GM12891 (cell line): ENCODE data around the gene NUDT8.

Source experiments
- DNase-seq: peaks from one replicate; pipeline ENCODE4 v3.0.0; 2011; ENCODE audit warnings: low spot score; ENCODE audit not compliant: insufficient read length
- FAIRE-seq: peaks from 2 replicates; lab custom pipeline; 2011; peaks lifted over from hg19 to GRCh38; lab: Jason Lieb, UNC
- PAX5 ChIP-seq: IDR thresholded peaks from 2 replicates; pipeline ENCODE4 v1.6.1; 2011; ENCODE audit warnings: low read length, moderate library complexity, mild to moderate bottlenecking; ENCODE audit not compliant: insufficient read depth, severe bottlenecking
- POLR2A ChIP-seq: IDR thresholded peaks from 2 replicates; pipeline ENCODE4 v1.6.1; 2011; ENCODE audit warnings: low read depth, low read length, control low read depth
- POLR2AphosphoS5 ChIP-seq: IDR thresholded peaks from 2 replicates; pipeline ENCODE4 v1.6.1; 2011; ENCODE audit warnings: low read depth, low read length, control low read depth
- POU2F2 ChIP-seq: IDR thresholded peaks from 2 replicates; pipeline ENCODE4 v1.6.1; 2011; ENCODE audit warnings: low read depth, mild to moderate bottlenecking, control low read depth, low read length, moderate library complexity
- SPI1 ChIP-seq: IDR thresholded peaks from 2 replicates; pipeline ENCODE4 v1.6.1; 2011; ENCODE audit warnings: low read depth, low read length, control low read depth
- TAF1 ChIP-seq: IDR thresholded peaks from 2 replicates; pipeline ENCODE4 v1.6.1; 2011; ENCODE audit warnings: low read depth, low read length, control low read depth

The NUDT8 gene

DNA sequence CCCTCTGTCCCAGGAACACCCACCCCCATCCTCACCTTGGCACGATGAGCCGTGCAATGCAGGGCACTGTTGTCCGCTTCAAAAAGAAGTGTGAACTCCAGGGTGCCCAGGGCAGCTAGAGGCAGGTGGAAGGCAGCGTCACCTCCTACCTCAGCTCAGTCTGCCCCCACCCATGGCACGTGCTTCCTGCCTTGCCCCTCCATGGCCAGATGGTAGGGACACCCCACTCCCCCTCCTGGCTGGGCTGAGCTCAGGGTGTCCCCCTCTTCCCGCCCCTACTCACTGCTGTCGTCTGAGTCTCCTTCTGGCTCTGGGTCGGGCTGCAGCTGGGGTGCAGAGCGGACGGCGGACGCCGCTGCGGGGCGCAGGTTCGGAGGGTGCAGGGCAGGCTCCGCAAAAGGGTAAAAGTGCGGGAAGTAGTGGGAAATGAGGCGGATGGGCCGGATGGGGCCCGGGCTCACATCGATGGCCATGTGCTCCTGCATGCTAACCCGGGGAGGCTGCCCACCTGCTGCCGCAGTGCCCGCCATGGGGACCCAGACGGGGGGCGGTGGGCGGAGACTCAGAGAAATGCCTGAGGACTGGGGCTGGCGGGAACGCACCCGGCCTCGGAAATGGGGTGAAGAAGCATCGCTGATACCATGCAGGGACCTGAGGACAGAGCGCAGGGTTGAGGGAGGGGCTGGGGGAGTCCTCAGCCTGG is 13.9 kb downstream of the NUDT8 start:
- FAIRE-seq (peak; percentile 83), DNase-seq (no peak)
- TF ChIP-seq SPI1 (no peak), TAF1 (no peak), POLR2A (no peak), POLR2AphosphoS5 (no peak), PAX5 (no peak), POU2F2 (no peak)

DNA sequence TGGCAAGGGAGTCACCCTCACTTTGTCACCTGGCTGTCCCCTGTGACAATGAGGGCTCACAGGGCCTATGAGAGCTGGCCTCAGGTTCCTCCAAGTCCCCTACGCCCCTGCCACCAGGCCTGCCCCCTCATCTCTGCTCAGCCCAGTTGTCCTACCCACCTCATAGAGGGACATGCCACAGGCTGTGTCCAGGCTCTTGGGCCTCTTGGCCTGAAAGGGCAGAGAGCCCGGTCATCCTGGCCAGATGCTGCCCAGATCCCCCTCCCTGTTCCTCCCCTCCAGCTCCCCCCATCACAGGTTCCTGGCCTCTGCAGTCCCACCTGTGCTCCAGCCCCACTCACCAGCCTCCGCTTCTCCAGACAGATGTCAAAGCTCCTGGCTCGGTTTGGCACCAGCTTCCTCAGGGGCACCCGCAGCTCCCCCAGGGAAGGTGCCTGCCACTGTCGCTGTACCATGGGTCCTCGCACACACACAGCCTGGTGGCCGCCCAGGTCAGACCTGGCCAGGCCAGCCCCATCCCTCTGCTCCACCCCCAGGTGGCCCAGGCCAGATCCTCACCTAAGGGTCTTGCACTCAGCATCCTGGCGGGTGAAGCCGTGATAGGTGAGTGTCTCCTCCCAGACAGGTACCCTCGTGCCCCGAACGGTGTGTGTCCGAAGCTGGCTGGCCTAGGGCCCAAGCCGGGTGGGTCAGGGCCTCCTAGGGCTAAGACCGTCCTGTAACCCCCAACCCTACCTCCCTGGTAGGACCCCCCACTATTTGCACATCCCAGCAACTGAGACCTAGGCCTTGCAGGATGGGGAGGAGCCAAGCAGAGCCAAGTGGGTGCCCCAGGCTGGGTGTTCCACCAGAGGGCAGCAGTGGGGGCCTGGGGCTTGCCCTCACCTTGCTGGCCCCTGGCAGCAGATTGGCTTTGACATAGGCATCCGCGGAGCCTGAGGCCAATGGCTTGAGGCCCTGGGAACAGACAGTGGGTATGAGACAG is 14.7 kb downstream of the NUDT8 start:
- FAIRE-seq, result no peak
- TF ChIP-seq TAF1, result no peak
- no peak for TF ChIP-seq POLR2A
- TF ChIP-seq POLR2AphosphoS5, result no peak
- no peak for TF ChIP-seq SPI1
- no peak for TF ChIP-seq PAX5
- TF ChIP-seq POU2F2, result no peak
- DNase-seq, result no peak

GRCh38 chr11:67613960-67614715 is 15.6 kb downstream of the NUDT8 start:
- FAIRE-seq, result peak; percentile 96
- peak; percentile 81 for DNase-seq
- TF ChIP-seq PAX5, result peak; percentile 2
- TF ChIP-seq POLR2A, result peak; percentile 64; the same call in 1 of the 2 replicates
- TF ChIP-seq POU2F2, result no peak
- TF ChIP-seq POLR2AphosphoS5, result peak; percentile 70; the same call in 1 of the 2 replicates
- peak; percentile 95 for TF ChIP-seq SPI1
- TF ChIP-seq TAF1, result peak; percentile 66

- FAIRE-seq (no peak), DNase-seq (no peak)
- TF ChIP-seq POLR2AphosphoS5, result peak; percentile 7; the same call in 1 of the 2 replicates
- TF ChIP-seq SPI1, result no peak
- TF ChIP-seq PAX5, result no peak
- no peak for TF ChIP-seq POU2F2
- no peak for TF ChIP-seq POLR2A
Observed at GRCh38 chr11:67613313-67613959, 16.3 kb downstream of the NUDT8 start.

- FAIRE-seq, result no peak
- DNase-seq, result no peak
- no peak for TF ChIP-seq TAF1
- no peak for TF ChIP-seq PAX5
- no peak for TF ChIP-seq SPI1
- no peak for TF ChIP-seq POLR2A
- no peak for TF ChIP-seq POU2F2
- no peak for TF ChIP-seq POLR2AphosphoS5
Observed at GRCh38 chr11:67612751-67613150, 17.0 kb downstream of the NUDT8 start.

- FAIRE-seq (no peak), DNase-seq (no peak)
- TF ChIP-seq PAX5, result no peak
Observed at GRCh38 chr11:67611704-67612587, 17.8 kb downstream of the NUDT8 start.

DNA sequence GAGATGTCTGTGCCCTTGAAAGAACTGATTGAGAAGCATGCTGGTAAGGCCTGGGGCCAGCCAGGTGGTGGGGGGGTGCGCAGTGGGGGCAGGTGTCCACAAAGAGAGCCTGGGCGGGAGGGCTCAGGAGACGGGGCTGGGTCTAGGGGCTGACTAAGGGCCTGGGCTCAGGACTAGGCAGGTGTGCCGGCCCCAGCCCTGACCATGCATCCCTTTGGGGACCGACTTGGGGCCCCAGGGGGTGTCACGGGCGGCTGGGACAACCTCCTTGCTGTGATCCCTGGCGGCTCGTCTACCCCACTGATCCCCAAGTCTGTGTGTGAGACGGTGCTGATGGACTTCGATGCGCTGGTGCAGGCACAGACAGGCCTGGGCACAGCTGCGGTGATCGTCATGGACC is 18.6 kb downstream of the NUDT8 start:
- FAIRE-seq (no peak), DNase-seq (no peak)
- TF ChIP-seq SPI1, result no peak
- TF ChIP-seq TAF1, result no peak
- no peak for TF ChIP-seq PAX5
- TF ChIP-seq POU2F2, result no peak
- TF ChIP-seq POLR2A, result no peak
- TF ChIP-seq POLR2AphosphoS5, result no peak

DNA sequence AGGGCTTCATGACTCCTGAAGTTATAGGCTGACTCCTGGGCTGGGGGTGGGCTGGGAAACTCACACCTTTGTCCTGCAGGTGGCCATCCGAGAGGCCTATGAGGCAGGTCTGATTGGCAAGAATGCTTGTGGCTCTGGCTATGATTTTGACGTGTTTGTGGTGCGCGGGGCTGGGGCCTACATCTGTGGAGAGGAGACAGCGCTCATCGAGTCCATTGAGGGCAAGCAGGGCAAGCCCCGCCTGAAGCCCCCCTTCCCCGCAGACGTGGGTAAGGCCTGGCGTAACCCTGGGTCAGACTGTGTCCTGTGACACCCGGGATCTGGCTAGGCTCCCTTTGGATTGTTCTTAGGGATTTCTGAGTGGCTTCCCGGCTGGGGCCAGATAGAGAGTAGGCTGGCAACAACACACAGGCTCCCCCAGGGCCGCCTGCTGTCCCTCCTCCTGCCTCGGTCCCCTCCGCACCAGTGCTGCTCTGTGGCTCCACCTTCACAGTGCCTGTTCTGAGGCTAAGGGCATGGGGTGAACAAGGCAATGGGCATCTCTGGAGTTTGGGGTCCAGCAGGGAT is 19.4 kb downstream of the NUDT8 start:
- TF ChIP-seq SPI1 (no peak), POLR2AphosphoS5 (no peak), POLR2A (no peak), TAF1 (no peak), POU2F2 (no peak)
- DNase-seq (no peak), FAIRE-seq (no peak)
